IPS-11a (cell line): Measurements from ENCODE around the gene ZNF423.

Experiments
- H3K4me3 ChIP-seq: one replicate; pipeline ENCODE4 v1.5.1; 2013; ENCODE audit warnings: low read depth, low read length, control low read depth

ZNF423 gene

DNA sequence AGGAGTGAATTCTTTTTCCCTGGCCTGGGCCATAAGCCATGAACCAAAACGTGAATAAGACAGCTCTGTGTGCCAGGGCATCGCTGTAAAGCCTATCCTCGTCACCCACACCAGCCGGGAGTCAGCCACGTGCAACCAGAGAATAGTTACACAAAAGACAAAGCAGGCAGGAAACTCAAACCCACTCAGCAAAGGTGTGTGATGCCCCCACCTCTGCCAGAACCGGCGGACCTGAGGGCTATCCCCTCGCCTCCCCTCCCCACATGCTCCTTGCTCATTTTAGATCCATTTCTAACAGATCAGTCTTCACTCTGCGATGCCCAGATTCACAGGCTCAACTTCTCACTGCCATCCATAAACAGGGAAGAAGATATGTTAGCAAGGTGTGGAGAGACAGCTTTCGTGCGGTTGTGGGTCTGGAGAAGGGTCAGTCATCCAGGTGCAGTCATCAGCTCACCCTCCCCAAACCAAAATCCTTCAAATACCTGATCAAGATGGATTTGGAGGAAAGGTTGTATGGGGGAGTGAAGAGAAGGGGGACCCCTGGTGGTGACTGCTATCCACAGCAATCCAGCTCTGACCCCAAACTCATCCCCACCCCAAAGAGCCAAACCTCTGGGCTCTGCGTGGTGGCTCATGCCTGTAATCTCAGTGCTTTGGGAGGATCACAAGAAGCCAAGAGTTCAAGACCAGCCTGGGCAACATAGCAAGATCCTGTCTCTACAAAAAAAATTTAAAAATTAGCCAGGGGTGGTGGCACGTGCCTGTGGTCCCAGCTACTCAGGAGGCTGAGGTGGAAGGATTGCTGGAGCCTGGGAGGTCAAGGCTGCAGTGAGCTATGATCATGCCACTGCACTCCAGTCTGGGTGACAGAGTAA, 263.1 kb downstream of the ZNF423 start:
- no peak overlapping the region for H3K4me3 ChIP-seq

DNA sequence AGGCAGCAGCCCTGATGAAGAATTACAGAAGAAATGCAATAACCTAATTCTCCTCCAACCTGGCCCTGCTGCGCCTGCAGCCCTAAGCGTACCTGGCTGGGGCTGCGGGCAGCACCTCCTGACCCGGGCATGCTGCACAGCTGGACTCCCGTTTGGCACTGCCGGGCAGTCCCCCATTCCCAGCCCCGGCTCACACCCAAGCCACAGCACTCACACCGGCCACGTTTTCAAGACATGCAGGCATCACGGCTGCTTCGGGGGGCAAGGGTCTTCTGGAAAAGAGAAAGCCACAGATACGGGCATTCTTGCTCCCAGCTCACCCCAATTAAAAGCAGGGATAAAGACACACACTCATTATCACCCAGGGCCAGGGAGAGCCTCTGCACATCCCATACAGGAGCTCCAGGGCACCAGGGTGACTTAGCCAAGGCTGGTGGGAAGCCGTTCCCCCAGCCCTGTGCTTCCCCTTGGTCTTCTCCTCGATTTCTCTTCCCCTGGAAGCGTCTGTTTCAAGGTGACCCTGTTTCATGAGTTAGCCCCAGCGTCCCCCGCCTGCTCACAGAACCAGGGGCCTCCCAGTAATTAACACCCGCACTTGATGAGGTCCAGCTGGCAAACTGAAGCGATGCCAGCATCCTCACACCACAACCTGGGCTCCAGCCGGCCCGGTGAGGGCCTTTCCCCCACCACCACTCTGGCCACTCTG, 265.6 kb downstream of the ZNF423 start:
- H3K4me3 ChIP-seq, result no peak overlapping the region

DNA sequence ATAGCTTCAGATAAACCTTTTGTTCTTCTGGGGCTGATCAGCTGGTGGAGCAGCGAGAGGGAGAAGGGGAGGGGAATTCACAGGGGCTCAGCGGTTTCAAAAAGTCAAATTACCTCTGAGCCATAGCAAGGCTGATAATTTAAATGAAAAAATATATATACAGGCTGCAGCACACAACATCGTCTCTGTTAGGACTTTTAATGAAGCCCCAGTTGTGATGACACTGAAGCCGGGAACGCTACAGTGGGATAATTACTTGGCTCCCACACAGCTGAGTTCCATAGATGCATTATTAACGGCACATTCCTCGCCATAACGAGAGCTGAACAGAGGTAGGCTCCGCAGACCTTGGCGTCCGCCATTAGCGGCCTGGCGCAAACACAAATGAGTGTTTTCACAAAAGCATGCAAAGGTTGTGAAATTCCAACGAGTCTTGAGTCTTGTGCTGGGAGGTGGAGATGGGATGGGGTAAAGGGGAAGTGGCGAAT, 266.3 kb downstream of the ZNF423 start:
- H3K4me3 ChIP-seq, result no peak overlapping the region

DNA sequence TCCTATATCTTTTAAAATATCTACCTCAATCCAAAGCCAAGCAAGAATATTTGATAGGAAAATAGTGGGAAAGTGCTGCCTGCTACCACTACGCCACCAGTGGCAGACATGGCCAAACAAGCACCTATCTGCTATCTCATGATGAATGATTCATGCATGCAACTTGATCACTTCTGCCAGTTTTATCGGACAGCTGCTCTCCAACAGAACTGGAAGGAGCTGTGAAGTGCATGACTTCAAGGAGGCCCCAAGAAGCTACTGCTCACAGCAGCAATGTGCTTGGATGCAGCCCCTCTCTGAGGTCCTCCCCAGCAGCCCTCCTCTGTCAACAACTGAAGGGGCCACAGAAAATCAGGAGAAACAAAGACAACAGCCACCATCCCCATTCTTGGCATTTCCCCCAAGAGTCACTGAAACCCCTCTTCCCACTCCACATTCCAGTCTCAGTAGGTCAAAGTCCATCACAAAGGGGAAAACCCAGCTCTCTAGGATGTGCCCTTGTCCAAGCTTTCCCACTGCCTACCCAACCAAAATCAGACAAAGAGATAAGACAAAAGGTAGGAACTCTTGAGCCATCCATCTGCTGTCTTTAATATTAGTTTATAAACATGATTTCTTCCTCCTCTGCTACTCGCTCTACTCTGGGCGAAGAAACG, 267.1 kb downstream of the ZNF423 start:
- no peak overlapping the region for H3K4me3 ChIP-seq

DNA sequence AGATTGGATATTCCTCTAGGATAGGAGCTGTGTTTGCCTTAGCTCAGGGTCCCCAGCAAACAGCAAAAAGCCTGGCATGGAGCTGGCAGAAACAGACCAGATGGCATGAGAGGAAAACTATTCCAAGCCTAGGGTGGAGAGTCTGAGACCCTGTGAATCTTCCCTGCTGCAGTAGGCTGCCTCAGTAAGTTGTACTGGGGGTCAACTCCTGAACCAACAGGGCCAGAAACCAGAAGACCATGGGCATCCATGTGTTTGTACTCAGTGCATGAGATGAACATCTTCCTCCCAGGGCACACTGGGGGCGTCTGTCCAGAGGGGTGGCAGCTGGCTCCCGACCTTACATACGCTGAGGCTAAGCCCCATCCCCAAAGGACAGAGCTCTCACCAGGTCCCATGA, 267.9 kb downstream of the ZNF423 start:
- H3K4me3 ChIP-seq, result no peak overlapping the region

DNA sequence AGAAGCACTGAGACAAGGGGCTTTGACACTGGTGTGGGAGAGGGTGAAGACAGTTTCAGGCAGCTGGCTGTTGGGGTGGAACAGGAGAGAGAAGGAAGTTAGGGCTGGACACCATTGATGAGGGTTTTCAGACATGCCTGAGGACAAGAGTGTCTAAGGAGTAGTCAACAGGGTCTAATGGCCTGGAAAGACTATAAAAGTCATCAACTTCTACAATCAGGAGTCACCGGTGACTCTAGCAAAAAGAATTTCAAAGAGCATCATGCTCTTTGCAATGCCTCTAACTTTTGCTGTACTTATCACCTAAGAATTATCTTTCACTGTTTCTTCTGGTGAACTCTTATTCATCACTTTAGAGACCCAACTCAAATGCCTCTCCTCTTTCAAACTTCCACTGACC, 268.4 kb downstream of the ZNF423 start:
- no peak overlapping the region for H3K4me3 ChIP-seq

DNA sequence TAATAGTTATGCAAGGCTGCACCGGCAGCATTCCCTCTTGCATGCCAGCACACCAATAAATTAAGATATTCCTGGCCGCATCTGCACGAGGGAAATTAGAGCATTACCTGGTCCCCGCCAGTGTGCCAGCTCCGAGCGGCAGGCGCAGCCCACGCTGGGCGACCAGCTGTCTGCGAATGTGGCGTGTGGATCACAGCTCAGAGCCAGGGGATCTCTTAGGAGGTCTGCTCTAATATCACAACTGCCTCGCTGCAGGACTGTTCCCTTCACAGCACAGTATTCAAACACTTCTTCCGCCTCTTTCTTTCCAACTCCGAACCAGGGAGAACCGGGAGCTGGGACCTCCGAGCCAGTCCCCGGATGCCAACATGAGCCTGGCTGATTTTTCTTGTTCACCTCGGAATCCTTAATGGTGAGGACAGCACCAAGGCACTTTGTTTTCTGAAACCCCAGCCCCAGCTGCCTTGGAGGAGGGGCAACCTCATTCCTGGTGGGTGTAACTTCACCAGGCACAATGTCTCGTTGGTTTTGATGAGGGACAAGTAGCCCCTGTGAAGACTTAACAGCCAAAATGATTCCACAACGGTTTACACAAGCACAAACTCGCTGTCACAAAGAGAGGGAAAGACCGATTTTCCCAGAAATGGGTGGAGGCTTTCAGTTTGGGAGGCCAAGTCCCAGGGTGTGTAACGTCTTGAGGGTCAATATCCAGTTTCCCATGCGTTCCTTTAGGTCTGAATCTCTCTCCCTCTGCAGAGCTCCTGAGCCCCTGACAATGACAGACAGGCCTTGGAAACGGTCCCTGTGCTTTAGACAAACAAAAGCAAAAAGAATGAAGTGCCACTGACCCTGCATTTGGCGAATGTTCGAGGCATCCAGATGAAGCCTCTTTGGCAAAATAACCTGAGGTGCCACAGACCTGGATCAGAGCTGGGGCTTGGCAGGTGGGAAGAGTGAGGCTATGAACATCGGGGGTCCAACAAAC, 269.2 kb downstream of the ZNF423 start:
- H3K4me3 ChIP-seq, result no peak overlapping the region

DNA sequence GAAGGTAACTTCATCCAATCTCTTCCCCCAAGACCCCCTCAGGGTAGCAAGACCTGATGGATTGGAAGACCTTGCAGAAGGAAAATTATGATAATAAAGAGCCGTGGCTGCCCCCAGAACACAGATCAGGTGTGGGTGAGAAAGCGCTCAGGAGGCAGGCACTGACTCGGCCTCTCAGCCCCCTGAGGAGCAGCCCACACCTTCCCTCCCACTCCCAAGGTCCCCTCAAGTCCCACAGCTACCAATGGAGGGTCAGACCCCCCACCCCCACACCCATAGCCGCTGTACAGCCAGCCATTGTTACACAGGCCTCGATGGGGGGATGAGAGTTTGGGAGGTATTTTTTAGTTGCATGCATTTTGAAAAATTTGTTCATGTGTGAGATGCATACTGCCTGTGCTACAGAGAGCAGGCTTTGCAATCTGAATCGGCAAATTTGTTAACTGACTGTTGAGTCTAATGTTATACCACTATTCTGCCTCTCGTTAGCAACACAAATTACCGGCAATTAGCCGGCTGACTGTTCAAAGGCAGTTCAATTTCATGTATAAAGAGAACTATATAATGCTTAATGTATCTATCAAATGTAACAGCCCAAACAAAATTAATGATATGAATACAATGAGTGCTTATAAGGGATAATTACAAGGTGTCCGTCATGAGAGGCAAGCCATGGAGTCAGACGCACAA, 270.6 kb downstream of the ZNF423 start:
- H3K4me3 ChIP-seq, result no peak overlapping the region

DNA sequence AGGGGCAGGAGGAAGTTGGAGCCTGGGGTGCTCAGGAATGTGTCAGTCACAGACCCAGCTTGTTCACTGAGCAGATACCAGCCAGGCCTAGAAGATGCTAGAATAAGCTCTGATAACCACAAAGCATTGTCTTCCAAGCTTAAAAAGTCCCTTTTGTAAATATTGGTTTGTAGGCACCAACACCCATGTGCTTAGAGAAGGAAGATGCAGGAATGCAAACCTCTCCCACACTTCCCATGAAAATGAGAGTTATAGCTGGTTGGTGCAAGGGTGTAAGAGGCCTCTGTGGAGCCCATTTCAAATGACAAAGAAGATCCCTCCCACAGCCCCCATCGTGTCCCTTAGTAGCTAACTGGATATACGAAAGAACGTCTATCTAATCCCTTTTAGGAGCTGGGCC, 272.0 kb downstream of the ZNF423 start:
- H3K4me3 ChIP-seq, result no peak overlapping the region

DNA sequence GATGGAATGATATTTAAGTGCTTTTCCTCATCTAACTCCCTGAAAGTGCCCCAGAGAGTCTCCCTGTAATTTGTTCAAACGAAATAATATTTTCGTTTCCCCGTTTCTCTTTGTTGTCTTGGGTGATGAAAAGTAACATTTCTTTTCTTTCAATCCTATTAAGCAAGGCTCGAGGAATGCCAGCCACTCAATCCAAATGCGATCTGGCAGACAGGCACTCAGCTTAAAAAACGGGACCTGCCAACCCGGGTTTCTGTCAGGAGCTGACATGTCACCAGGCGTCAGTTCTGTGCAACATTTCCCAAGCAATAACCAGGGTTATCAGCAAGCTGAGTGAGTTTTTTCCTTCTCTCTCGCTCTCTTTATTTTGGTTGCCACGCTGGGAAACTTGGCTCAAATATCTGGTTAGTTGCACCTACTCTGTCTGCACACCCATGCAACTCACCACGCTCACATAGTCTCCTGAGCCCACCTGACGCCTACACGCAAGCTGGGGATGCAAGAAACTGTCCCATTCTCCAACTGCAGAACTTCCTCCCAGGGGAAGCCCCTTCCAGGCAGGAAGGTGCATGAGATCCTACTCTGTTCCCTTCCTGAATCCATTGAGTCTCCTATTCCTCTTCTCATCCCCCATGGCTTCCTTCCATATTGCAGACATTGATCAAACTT, 274.1 kb downstream of the ZNF423 start:
- no peak overlapping the region for H3K4me3 ChIP-seq

DNA sequence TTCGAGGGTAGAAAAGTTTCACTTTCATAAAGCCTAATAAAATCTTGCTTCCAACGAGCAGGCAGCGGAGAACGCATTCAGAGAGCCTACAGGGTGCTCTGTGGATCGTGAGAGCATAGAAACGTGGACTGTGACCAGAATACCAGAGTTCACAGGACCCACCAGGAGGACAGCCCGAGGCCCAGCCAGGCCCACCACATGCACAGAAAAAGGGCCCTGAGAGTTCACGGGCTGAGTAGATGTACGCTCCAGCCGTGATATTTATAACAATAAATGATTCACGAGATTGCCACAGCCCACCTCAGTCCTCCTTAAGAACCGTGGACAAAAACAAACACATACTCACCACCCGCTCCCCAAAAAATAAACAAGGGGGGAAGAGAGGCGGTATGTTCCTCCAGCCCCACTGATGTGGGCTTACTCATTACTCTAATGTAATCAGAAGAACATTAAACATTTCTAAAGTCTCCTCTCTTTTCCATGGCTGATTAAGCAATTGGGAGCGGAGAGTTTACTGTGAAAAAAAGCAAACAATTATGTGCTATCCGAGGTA, 275.1 kb downstream of the ZNF423 start:
- H3K4me3 ChIP-seq, result no peak overlapping the region

DNA sequence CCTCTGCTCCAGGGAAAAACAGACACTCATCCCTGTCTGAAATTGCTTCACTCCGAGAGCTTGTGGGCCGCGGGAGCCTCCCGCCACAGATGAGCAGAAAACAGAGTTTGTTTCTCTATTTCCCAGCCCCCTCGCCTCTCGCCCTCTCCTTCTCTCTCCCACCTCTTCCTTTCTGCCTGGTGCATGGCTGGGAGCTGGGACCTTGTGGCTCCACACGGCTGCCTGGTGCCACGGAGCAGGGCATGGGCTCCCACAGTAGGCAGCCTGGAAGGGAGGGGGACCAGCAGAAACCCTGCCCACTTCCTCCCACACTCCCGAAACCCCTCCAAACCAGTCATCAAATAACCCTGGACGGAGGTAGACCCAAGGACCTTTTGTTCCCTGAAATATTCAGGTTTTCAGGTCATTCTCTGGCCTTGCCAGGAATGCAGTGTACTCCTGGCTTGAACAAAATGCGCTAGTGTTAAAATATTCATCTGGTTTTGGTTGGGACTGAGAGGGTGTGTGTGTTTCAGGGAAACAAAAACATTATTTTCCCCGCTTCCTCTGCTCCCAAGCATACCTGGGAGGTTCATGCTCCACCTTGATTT, 277.4 kb downstream of the ZNF423 start:
- H3K4me3 ChIP-seq, result no peak overlapping the region

DNA sequence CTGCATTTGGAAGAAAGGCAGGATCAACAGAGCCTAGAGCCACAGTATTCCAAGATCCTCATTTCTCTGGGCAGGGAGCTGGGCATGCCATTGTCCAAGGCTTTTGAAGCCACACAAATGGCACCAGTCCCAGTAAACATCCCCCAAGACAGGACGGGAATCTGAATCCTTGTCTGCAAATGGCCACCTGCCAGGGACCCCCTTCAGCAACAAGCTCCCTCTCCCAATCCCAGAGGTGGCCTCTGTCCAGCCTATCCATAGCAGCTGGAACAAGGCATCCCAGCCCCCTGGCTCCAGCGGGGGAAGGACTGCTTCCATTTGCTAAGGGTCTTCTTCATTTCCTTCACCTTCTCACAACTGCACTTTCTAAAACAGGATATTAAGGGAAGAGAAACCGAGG, 277.9 kb downstream of the ZNF423 start:
- no peak overlapping the region for H3K4me3 ChIP-seq

DNA sequence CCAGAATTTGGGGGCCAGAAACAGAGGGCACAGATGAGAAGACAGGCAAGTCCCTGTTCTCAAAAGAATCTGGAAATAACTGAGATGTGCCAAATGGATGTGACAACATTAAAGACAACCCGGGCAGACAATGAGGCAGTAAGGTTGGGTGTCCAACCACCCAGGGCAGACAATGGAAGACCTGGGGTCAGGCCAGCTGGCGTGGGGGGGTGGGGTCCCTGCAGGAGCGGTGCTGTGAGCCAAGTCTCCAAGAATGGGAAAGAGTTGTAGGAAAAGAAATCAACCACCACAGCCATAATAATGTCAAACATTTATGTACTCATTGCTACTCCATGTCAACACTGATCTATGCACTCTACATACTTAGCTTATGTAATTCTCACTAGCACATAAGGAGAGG, 279.0 kb downstream of the ZNF423 start:
- no peak overlapping the region for H3K4me3 ChIP-seq

DNA sequence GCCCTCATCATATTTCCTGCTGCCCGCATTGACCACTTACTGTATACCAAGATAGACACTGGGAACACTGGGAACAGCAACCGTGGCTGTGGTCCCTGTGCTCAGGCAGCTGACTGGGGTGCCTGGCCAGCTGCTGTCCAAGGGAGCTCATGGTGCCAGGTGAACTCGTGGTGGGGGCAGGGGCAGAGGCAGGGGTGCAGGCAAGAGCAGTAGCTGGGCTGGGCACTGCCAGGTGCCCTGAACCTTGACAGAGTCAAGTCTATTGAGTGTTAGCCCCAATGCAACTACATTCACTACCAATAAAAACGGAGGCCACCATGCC, 279.8 kb downstream of the ZNF423 start:
- no peak overlapping the region for H3K4me3 ChIP-seq

DNA sequence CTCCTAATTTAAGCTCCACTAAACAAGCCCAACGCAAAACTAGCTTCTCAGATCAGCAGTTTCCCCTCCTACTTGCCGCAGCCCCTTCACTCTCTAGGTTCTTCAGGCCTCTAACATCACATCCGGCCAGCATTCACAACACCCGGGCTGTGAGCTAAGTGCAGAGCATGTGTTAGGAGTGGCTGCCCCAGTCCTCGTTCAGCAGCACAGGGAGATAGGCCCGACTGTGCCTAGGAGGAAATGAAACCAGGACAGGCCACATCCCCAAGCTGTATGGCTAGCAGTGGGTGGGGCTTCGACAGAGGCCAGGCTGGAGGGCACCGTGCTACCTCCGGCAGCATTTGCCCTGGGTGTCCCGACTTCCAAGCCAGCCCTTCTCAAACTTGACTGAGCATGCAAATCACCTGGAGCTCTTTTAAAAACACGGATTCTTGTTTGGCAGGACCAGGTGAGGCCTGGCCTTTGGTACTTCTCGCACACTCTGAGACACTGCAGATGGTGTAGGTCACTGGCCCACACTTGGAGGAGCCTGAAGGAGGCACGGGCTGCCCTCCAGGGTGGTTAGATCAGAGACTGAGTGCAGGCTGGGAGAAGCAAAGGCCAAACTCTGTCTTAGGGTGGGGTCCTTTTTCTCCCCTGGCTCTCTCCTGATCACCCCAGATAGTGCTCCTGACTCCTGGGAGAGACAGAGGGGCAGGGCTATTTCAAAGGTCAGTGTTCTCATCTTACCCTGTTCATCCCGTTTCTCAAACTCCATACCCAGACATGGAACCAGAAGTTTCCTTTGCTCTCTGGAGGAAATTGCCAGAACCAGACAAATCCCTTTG, 280.4 kb downstream of the ZNF423 start:
- no peak overlapping the region for H3K4me3 ChIP-seq

DNA sequence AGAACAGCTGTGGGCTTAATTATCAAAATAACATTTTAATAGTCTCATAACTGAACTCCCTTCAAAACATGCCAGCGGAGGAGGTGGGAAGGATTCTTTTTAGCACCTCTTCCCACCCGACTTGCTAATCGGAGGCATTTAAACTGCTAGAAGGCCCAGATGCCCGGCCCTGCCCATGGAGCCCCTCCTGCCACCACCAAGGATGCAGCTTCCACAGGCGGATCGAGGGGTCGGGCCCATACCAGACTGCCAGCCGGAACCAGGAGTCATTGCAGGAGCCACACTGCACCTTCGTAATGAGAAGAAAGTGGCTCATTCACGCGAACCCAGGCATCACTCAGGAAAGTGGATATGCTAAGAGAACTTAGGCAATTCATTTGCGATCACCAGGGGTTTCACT, 281.1 kb downstream of the ZNF423 start:
- no peak overlapping the region for H3K4me3 ChIP-seq

DNA sequence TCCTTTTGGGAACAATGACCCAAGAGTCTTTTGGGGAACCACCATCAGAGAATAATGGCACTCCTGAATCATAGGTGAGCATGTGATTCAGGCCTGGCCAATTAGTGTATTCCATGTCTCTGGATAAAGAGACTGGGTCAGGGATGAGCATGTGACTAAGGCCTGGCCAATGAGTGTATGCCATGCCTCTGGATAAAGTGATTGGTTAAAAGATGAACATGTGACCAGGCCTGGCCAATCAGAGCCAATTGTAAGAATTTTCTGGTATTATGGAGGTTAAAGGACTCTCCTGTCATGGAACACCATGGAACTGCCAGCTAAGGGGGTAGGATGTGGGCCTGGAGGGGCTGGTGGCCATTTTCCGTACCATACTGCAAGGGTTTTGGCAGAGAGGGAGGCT, 288.0 kb downstream of the ZNF423 start:
- no peak overlapping the region for H3K4me3 ChIP-seq
